Activated T-helper 1 cell treated with anti-CD3 and anti-CD28 coated beads, Interleukin-2, amount 50 U/mL, for 16 hours (primary cell): ENCODE measurements around the gene ANXA10.

Experiments
- DNase-seq, 2 donors: peaks; one replicate each; pipeline ENCODE4 v3.0.0-alpha.2; 2020; ENCODE audit warnings: low read depth in 1 of 2, low spot score in 1 of 2

ANXA10 gene

DNA sequence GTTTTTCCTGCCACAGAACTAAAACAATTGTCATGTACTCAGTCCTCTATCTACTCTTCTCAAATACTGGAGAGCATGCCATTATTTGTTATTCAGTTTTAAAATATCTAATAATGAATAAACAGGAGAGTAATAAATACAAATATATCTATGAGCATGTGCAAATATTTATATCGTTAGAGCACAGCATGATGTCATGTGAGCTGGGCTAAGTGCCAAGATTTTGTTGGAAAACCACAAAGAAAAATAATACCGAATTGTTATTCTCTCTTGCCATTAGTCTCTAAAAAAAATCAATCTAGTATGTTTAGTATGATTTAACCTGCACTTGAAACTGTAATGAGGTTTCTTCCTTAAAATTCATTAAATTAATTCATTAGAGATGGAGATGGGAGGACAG lies 129.0 kb downstream of the ANXA10 start:
- DNase-seq = no peak
